NOMO-1 treated with DMSO at 0.1 percent for 48 hours (cell line): ENCODE data around the gene STAC3.
"Not testable (repeated sequence)": the region's sequence is repeated elsewhere in the genome, so short reads cannot be mapped to it uniquely, and the experiment has no call there.

ENCODE experiments used
- DNase-seq: peaks from one replicate; lab custom pipeline; 2025; ENCODE audit not compliant: unreplicated experiment; lab: John Stamatoyannopoulos, UW

The STAC3 gene

GRCh38 chr12:57250956-57251355, at the start of gene STAC3:
Gene STAC3, minus strand, starts transcription at chr12:57251187. Its CDS starts 1,551 bp downstream, at chr12:57249636.
- no peak for DNase-seq

GRCh38 chr12:57299514-57300016, 48.6 kb upstream of the STAC3 start:
- no peak for DNase-seq

GRCh38 chr12:57296291-57296690, 45.3 kb upstream of the STAC3 start:
- DNase-seq, result no peak

GRCh38 chr12:57282073-57282472, 31.1 kb upstream of the STAC3 start:
- DNase-seq, result not testable (repeated sequence)

- peak; percentile 59 for DNase-seq
Observed at GRCh38 chr12:57280211-57281062, 29.4 kb upstream of the STAC3 start.

GRCh38 chr12:57278465-57279381, 27.7 kb upstream of the STAC3 start:
- no peak for DNase-seq

GRCh38 chr12:57276935-57277563, 26.1 kb upstream of the STAC3 start:
- peak; percentile 2 for DNase-seq

- not testable (repeated sequence) for DNase-seq
Observed at GRCh38 chr12:57276233-57276632, 25.2 kb upstream of the STAC3 start.

GRCh38 chr12:57273516-57273915, 22.5 kb upstream of the STAC3 start:
- no peak for DNase-seq

- no peak for DNase-seq
Observed at GRCh38 chr12:57272337-57273151, 21.6 kb upstream of the STAC3 start.

- DNase-seq, result no peak
Observed at GRCh38 chr12:57270966-57271470, 20.0 kb upstream of the STAC3 start.

- no peak for DNase-seq
Observed at GRCh38 chr12:57268264-57268663, 17.3 kb upstream of the STAC3 start.

GRCh38 chr12:57266681-57267080, 15.7 kb upstream of the STAC3 start:
- no peak for DNase-seq

GRCh38 chr12:57263096-57263495, 12.1 kb upstream of the STAC3 start:
- no peak for DNase-seq

- DNase-seq, result no peak
Observed at GRCh38 chr12:57262126-57262822, 11.3 kb upstream of the STAC3 start.

- no peak for DNase-seq
Observed at GRCh38 chr12:57261428-57261865, 10.5 kb upstream of the STAC3 start.

- no peak for DNase-seq
Observed at GRCh38 chr12:57260366-57260765, 9.4 kb upstream of the STAC3 start.

GRCh38 chr12:57258977-57259970, 8.3 kb upstream of the STAC3 start:
- DNase-seq, result no peak
